Measurements from ENCODE around the gene TAF3.
"Not testable (repeated sequence)": the region's sequence is repeated elsewhere in the genome, so short reads cannot be mapped to it uniquely, and the experiment has no call there.

Gene TAF3
- total RNA-seq, result 41.0 to 62.0 (median 47.1) reads per million in 9 experiments

DNA sequence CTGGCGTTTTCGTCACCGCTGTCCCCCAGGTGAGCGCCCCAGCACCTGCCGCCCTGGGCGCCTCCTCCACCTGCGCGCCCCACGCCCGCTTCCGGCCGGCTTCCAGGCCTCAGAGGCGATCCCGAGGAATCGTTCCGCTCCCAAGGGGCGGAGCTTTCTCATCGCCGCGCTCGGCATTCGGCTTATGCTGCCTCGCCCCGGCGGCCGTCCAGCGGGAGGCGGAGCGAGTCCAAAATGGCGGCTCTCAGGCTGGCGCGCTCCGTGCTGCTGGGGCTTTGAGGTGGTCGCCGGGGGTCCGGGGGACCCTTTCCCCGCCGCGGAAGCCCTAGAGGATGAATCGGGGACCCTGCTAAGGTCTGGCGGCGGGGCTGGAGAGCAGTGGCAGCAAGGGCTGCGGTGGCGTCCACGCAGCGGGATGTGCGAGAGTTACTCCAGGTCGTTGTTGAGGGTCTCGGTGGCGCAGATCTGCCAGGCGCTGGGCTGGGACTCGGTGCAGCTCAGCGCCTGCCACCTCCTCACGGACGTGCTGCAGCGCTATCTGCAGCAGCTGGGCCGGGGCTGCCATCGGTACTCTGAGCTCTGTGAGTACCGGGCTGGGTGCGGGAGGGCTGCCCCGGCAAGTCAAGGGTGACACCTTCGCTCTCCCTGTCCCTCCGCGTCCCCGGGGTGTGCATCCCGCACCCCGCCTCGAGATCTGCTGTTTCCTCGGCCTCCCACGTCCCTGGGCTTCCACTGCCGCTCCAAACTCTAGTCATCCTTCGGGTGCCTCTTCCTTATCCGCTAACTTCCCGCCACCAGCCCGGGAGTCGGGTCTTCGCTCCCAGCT lies at the start of gene TAF3:
Gene TAF3, plus strand, starts transcription at position 211 of the 826 bp plus-strand sequence. Its CDS starts 205 bp downstream, at position 416.
- peak; percentile 93 for ATAC-seq (replicated peaks)
- peaks cover 7 to 17% of the 10 kb centered on the region in 2 donors for H3K27me3 Mint-ChIP-seq
- peak; percentile 89 to 94 (median 92) for DNase-seq
- H3K36me3 Mint-ChIP-seq (ENCODE audit: insufficient read depth), result peaks cover 23% of the 10 kb centered on the region
- peak within 1 kb of the TSS; percentile 84 to 90 for H3K27ac Mint-ChIP-seq
- H3K4me3 Mint-ChIP-seq, result peak within 1 kb of the TSS; percentile 92 to 97
- no peaks in the 10 kb centered on the region for H3K9me3 Mint-ChIP-seq
- H3K4me1 Mint-ChIP-seq (ENCODE audit: low read depth in 2 of 2), result peaks cover 32 to 34% of the 10 kb centered on the region in 2 donors

DNA sequence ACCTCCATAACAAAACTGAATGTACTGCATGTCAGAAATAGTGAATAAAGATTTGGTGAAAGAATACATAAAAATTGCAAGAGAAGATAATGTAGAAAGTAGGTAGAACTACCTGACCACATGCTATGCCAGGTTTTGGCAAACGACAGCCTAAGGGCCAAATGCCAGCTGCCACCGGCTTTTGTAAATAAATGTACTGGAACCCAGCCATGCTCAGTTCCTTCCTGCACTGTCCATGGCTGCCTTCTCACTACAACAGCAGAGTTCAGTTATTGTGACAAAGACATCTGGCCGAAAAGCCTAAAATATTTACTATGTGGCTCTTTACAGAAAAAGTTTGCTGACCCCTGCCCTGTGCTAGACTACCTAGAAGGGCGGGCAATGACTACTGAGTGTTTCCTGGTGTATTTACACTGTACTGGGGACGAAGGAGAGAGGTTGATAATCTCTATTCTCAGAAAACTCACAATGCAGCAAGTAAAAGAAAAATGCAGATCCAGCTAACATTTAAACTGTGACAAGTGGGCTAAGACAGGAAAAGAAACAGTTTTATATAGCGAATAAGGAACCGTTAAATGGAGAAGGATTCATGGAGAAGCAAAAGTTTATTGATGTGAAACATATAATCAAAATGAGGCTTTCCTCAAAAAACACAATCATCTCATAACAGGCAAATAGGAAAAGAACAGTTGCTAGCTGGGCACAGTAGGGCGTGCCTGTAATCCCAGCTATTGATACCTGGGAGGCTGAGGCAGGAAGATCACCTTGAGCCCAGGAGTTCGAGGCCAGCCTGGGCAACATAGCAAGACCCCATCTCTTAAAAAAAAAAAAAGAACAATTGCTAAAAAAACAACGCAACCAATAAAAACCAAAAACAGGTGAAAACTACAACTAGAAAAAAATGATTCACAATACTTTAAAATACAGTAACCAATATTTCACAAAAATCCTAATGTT lies 44.2 kb upstream of the TAF3 start:
- Mint-ChIP-seq H3K4me3 (no peak overlapping the region), H3K4me1 (ENCODE audit: low read depth in 2 of 2) (peaks cover 0 to 2% of the 10 kb centered on the region in 2 donors), H3K27ac (peak overlapping the region in 1 of 2 donors; percentile 49), H3K27me3 (no peaks in the 10 kb centered on the region), H3K36me3 (ENCODE audit: insufficient read depth) (peaks cover 76% of the 10 kb centered on the region), H3K9me3 (no peaks in the 10 kb centered on the region)
- ATAC-seq (replicated peaks), result no peak
- no peak for DNase-seq

DNA sequence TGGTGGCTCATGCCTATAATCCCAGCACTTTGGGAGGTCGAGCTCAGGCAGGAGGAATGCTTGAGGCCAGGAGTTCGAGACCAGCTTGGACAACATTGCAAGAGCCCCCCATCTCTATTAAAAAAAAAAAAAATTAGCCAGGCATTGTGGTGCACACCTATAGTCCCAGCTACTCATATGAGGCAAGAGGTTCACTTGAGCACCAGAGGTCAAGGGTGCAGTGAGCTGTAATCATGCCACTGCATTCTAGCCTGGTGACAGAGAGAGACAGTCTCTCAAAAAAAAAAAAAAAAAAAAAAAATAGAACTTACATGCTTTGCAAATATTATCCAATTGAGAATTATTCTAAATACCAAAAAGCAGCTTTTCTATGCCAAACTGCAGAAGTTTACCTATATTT lies 41.5 kb upstream of the TAF3 start:
- no peak for ATAC-seq (replicated peaks)
- Mint-ChIP-seq H3K4me3 (no peak overlapping the region), H3K27me3 (no peaks in the 10 kb centered on the region), H3K4me1 (ENCODE audit: low read depth in 2 of 2) (peaks cover 5 to 6% of the 10 kb centered on the region in 2 donors), H3K36me3 (ENCODE audit: insufficient read depth) (peaks cover 86% of the 10 kb centered on the region), H3K9me3 (no peaks in the 10 kb centered on the region), H3K27ac (no peak overlapping the region)
- DNase-seq, result no peak

- Mint-ChIP-seq H3K4me1 (ENCODE audit: low read depth in 2 of 2) (peaks cover 13 to 33% of the 10 kb centered on the region in 2 donors), H3K36me3 (ENCODE audit: insufficient read depth) (peaks cover 50% of the 10 kb centered on the region)
- H3K27ac Mint-ChIP-seq; H3K27me3 Mint-ChIP-seq; DNase-seq; H3K4me3 Mint-ChIP-seq; H3K9me3 Mint-ChIP-seq; ATAC-seq (replicated peaks): not testable (repeated sequence)
These were observed 36.1 kb upstream of the TAF3 start for GRCh38 chr10:7782194-7782593.

GRCh38 chr10:7786430-7786829 lies 31.9 kb upstream of the TAF3 start:
- H3K27me3 Mint-ChIP-seq, result no peaks in the 10 kb centered on the region
- H3K4me1 Mint-ChIP-seq (ENCODE audit: low read depth in 2 of 2), result peaks cover 23 to 50% of the 10 kb centered on the region in 2 donors
- no peak overlapping the region for H3K4me3 Mint-ChIP-seq
- no peaks in the 10 kb centered on the region for H3K9me3 Mint-ChIP-seq
- no peak overlapping the region for H3K27ac Mint-ChIP-seq
- H3K36me3 Mint-ChIP-seq (ENCODE audit: insufficient read depth), result peaks cover 12% of the 10 kb centered on the region
- DNase-seq, result no peak
- no peak for ATAC-seq (replicated peaks)

- peaks cover 10% of the 10 kb centered on the region for H3K36me3 Mint-ChIP-seq (ENCODE audit: insufficient read depth)
- ATAC-seq (replicated peaks) (no peak), DNase-seq (peak in 1 of 3 experiments; percentile 3)
These were observed 31.0 kb upstream of the TAF3 start for GRCh38 chr10:7787150-7787856.

GRCh38 chr10:7787857-7788638 lies 30.3 kb upstream of the TAF3 start, which contains the start of the genes ATP5F1C and KIN:
Gene ATP5F1C (plus strand): TSS chr10:7788177. CDS start chr10:7788208, 31 bp downstream.
Gene KIN (minus strand): TSS chr10:7787993. CDS start chr10:7787933, 60 bp downstream.
- peak; percentile 96 to 97 (median 97) for DNase-seq
- peaks cover 29 to 66% of the 10 kb centered on the region in 2 donors for H3K4me1 Mint-ChIP-seq (ENCODE audit: low read depth in 2 of 2)
- no peak within 1 kb of the TSS for H3K4me3 Mint-ChIP-seq
- H3K27ac Mint-ChIP-seq, result no peak within 1 kb of the TSS
- peak; percentile 92 for ATAC-seq (replicated peaks)
- H3K27me3 Mint-ChIP-seq, result no peaks in the 10 kb centered on the region
- no peaks in the 10 kb centered on the region for H3K9me3 Mint-ChIP-seq
- peaks cover 10% of the 10 kb centered on the region for H3K36me3 Mint-ChIP-seq (ENCODE audit: insufficient read depth)

More at GRCh38 chr10:7787150-7787856, 31.0 kb upstream of the TAF3 start:
- H3K4me3 Mint-ChIP-seq, result no peak overlapping the region
- H3K9me3 Mint-ChIP-seq, result no peaks in the 10 kb centered on the region
- H3K4me1 Mint-ChIP-seq (ENCODE audit: low read depth in 2 of 2), result peaks cover 23 to 59% of the 10 kb centered on the region in 2 donors
- no peak overlapping the region for H3K27ac Mint-ChIP-seq
- no peaks in the 10 kb centered on the region for H3K27me3 Mint-ChIP-seq

- Mint-ChIP-seq H3K27ac (no peak overlapping the region), H3K4me1 (ENCODE audit: low read depth in 2 of 2) (peaks cover 28 to 66% of the 10 kb centered on the region in 2 donors), H3K9me3 (no peaks in the 10 kb centered on the region), H3K36me3 (ENCODE audit: insufficient read depth) (peaks cover 10% of the 10 kb centered on the region), H3K27me3 (no peaks in the 10 kb centered on the region), H3K4me3 (no peak overlapping the region)
- DNase-seq (peak in 1 of 3 experiments; percentile 17), ATAC-seq (replicated peaks) (peak; percentile 18)
These were observed 29.5 kb upstream of the TAF3 start for GRCh38 chr10:7788639-7789286.

- no peak for ATAC-seq (replicated peaks)
- peaks cover 32 to 67% of the 10 kb centered on the region in 2 donors for H3K4me1 Mint-ChIP-seq (ENCODE audit: low read depth in 2 of 2)
- DNase-seq, result no peak
- no peak overlapping the region for H3K27ac Mint-ChIP-seq
- no peaks in the 10 kb centered on the region for H3K27me3 Mint-ChIP-seq
- peaks cover 10% of the 10 kb centered on the region for H3K36me3 Mint-ChIP-seq (ENCODE audit: insufficient read depth)
- H3K4me3 Mint-ChIP-seq, result no peak overlapping the region
- no peaks in the 10 kb centered on the region for H3K9me3 Mint-ChIP-seq
These were observed 28.9 kb upstream of the TAF3 start for GRCh38 chr10:7789390-7789789.

GRCh38 chr10:7792541-7792940 lies 25.8 kb upstream of the TAF3 start:
- peaks cover 18% of the 10 kb centered on the region for H3K36me3 Mint-ChIP-seq (ENCODE audit: insufficient read depth)
- ATAC-seq (replicated peaks) (no peak), DNase-seq (no peak)
- peak overlapping the region; percentile 15 to 35 for H3K27ac Mint-ChIP-seq
- no peak overlapping the region for H3K4me3 Mint-ChIP-seq
- H3K4me1 Mint-ChIP-seq (ENCODE audit: low read depth in 2 of 2), result peaks cover 36 to 74% of the 10 kb centered on the region in 2 donors
- H3K27me3 Mint-ChIP-seq, result no peaks in the 10 kb centered on the region
- no peaks in the 10 kb centered on the region for H3K9me3 Mint-ChIP-seq

GRCh38 chr10:7794251-7795026 lies 23.9 kb upstream of the TAF3 start:
- Mint-ChIP-seq H3K9me3 (no peaks in the 10 kb centered on the region), H3K27me3 (no peaks in the 10 kb centered on the region), H3K4me3 (no peak overlapping the region), H3K4me1 (ENCODE audit: low read depth in 2 of 2) (peaks cover 31 to 67% of the 10 kb centered on the region in 2 donors), H3K36me3 (ENCODE audit: insufficient read depth) (peaks cover 35% of the 10 kb centered on the region), H3K27ac (peak overlapping the region in 1 of 2 donors; percentile 19)
- DNase-seq (no peak), ATAC-seq (replicated peaks) (no peak)

Data from effector memory CD8-positive, alpha-beta T cell (primary cell).